K562 (cell line): Measurements from ENCODE around the gene HYCC2. TPM values are rescaled to one million over a fixed set of nuclear protein-coding genes. Genes with fewer than 3 reads are reported as not detected.

ENCODE experiments used
- CSDE1 ChIP-seq, 2 experiments: fragments of 450-650 bp; IDR thresholded peaks; 2 replicates each; pipeline ENCODE4 v1.6.1; 2016; ENCODE audit warnings: mild to moderate bottlenecking in 1 of 2
- GTF2F1 ChIP-seq: IDR thresholded peaks from 2 replicates; pipeline ENCODE4 v1.6.1; 2011; ENCODE audit warnings: low read depth, low read length, improper control_type of control experiment
- KDM5B ChIP-seq: fragments of 200-600 bp; sonication (generic); IDR thresholded peaks from 2 replicates; pipeline ENCODE4 v1.6.1; 2012; ENCODE audit warnings: low read depth, mild to moderate bottlenecking, moderate library complexity, low read length, control low read depth, inconsistent platforms; ENCODE audit not compliant: insufficient replicate concordance
- MAFK ChIP-seq: IDR thresholded peaks from 2 replicates; pipeline ENCODE4 v1.6.1; 2011; ENCODE audit warnings: low read length, improper control_type of control experiment
- MECOM ChIP-seq: fragments of 250-450 bp; sonication (Bioruptor Pico); IDR thresholded peaks from 2 replicates; pipeline ENCODE4 v1.8.0; 2022; ENCODE audit warnings: inconsistent platforms
- PHF21A ChIP-seq: fragments of 450-650 bp; IDR thresholded peaks from 2 replicates; pipeline ENCODE4 v1.6.1; 2017; ENCODE audit warnings: low read depth, borderline replicate concordance
- TBP ChIP-seq: optimal IDR thresholded peaks from 2 replicates; pipeline ENCODE3; 2011; ENCODE audit warnings: low read depth, low read length, improper control_type of control experiment
- ZFP1 ChIP-seq: fragments of 450-650 bp; formaldehyde crosslinking; IDR thresholded peaks from 2 replicates; pipeline ENCODE4 v1.4.0; 2020; ENCODE audit warnings: mild to moderate bottlenecking, mixed read lengths
- ZNF253 ChIP-seq: fragments of 250-450 bp; sonication (Bioruptor Pico); conservative IDR thresholded peaks from 2 replicates; pipeline ENCODE4 v1.6.1; 2021; ENCODE audit warnings: mild to moderate bottlenecking
- ZNF280B ChIP-seq: fragments of 250-450 bp; sonication (Bioruptor Pico); IDR thresholded peaks from 2 replicates; pipeline ENCODE4 v1.5.1; 2021; ENCODE audit warnings: mild to moderate bottlenecking
- polyA plus RNA-seq, 8 experiments: library from polyadenylated mRNA; depleted of rRNA in 4 of 8; stranded (reverse) in 5 of 8; unstranded in 3 of 8; fragments of >200 nt; fragmentation: Nextera tagmentation in 2 of 8; fragmentation: Illumina TruSeq in 1 of 8; extraction: Ambion mirVana in 2 of 8; extraction: Trizol in 1 of 8; gene quantifications; 2 replicates each; pipeline versions ENCODE4 v1.2.1 to v1.2.3, GENCODE V29; 2011 to 2014; ENCODE audit warnings: inconsistent platforms in 1 of 8, missing spikeins in 1 of 8
- total RNA-seq, 7 experiments: library from RNA; depleted of rRNA in 6 of 7; stranded (reverse); fragments of >200 nt in 6 of 7; fragmentation: Illumina TruSeq in 2 of 7; extraction: Trizol in 2 of 7; gene quantifications; 2 replicates each; pipeline versions ENCODE4 v1.2.1 to v1.2.3, GENCODE V29; 2011 to 2021; ENCODE audit warnings: low replicate concordance in 1 of 7
- TF ChIP-seq, protein P1 (sequence below): fragments of 450-650 bp; IDR thresholded peaks from 2 replicates; pipeline ENCODE4 v1.6.1; 2016
- TF ChIP-seq, protein P2 (sequence below): fragments of 250-450 bp; sonication (Bioruptor Pico); IDR thresholded peaks from 2 replicates; pipeline ENCODE4 v1.6.1; 2021; ENCODE audit warnings: mild to moderate bottlenecking
- TF ChIP-seq, protein P3 (sequence below), 2 experiments: fragments of 200-800 bp in 1 of 2; sonication (Bioruptor generic) in 1 of 2; sonication (generic) in 1 of 2; formaldehyde crosslinking in 1 of 2; IDR thresholded peaks in 1 of 2; conservative IDR thresholded peaks in 1 of 2; 2 replicates each; pipeline versions ENCODE4 v1.5.0 to v1.6.1; 2016 to 2020; ENCODE audit warnings: missing compliant biosample characterization in 1 of 2, missing genetic modification characterization in 1 of 2, missing genetic modification reagents in 1 of 2
- TF ChIP-seq, protein P4 (sequence below): fragments of 250-450 bp; sonication (Bioruptor Pico); IDR thresholded peaks from 2 replicates; pipeline ENCODE4 v1.5.0; 2021
- TF ChIP-seq, protein P5 (sequence below), 2 experiments: fragments of 450-650 bp; IDR thresholded peaks; 2 replicates each; pipeline ENCODE4 v1.6.1; 2018; ENCODE audit warnings: mild to moderate bottlenecking in 2 of 2, low read depth in 1 of 2; ENCODE audit not compliant: partially characterized antibody in 2 of 2

The HYCC2 gene
- total and polyA plus RNA-seq, 9 of the 15 experiments (the other 6 are each of a cell fraction or from before 2014, with no cell fraction given), result 5.4 to 20.0 (median 9.8) TPM

DNA sequence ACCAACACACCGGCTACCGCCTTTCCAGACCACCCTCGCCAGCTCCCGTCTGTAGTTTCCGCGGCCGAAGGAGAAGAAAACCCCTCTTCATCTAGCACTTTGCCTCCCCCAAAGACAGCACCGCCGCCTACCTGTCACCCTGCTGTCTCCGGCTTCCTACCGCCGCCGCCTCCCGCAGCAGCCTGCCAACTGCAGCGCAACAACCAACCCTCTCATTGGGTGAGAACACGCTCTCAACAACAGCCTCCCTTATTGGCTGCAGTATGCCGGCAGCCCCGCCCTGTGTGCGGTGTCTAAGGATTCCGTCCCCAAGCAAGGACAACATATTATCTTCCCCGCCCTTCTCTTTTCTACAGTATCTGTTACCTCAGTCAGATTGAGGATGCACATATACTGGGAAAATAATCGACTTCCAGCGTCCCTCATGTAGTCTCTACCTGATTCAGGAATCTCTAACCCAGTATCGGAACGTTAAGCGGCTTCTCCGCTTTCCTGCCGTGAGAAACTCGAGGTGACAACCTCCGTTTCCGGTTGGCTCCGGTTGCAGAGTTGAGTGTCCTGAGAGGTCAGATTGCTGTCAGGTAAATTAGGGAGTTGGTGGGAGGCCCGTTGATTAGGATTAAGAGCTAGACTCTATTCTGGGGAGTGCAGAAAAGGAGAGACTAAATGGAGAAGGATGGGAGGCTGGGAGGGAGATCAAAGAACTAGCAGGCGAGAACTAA lies at the start of gene HYCC2, which contains the start of gene NDUFB3 (continued):
- no peak for TF ChIP-seq ZNF253
- TF ChIP-seq, protein P1, sequence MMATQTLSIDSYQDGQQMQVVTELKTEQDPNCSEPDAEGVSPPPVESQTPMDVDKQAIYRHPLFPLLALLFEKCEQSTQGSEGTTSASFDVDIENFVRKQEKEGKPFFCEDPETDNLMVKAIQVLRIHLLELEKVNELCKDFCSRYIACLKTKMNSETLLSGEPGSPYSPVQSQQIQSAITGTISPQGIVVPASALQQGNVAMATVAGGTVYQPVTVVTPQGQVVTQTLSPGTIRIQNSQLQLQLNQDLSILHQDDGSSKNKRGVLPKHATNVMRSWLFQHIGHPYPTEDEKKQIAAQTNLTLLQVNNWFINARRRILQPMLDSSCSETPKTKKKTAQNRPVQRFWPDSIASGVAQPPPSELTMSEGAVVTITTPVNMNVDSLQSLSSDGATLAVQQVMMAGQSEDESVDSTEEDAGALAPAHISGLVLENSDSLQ, result peak; percentile 74
- no peak for TF ChIP-seq CSDE1 (IDR thresholded peaks at IDR 0.05)
- TF ChIP-seq MECOM (CRISPR knock-in tag), result no peak
- TF ChIP-seq, protein P2, sequence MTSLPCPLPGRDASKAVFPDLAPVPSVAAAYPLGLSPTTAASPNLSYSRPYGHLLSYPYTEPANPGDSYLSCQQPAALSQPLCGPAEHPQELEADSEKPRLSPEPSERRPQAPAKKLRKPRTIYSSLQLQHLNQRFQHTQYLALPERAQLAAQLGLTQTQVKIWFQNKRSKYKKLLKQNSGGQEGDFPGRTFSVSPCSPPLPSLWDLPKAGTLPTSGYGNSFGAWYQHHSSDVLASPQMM, result no peak
- no peak for TF ChIP-seq ZNF280B
- 0 out of 2 replicates have a peak, but pooled peaks have one; percentile 29 for TF ChIP-seq GTF2F1
- peak; percentile 33; the same call in 1 of the 2 replicates for TF ChIP-seq PHF21A
- TF ChIP-seq, protein P3, sequence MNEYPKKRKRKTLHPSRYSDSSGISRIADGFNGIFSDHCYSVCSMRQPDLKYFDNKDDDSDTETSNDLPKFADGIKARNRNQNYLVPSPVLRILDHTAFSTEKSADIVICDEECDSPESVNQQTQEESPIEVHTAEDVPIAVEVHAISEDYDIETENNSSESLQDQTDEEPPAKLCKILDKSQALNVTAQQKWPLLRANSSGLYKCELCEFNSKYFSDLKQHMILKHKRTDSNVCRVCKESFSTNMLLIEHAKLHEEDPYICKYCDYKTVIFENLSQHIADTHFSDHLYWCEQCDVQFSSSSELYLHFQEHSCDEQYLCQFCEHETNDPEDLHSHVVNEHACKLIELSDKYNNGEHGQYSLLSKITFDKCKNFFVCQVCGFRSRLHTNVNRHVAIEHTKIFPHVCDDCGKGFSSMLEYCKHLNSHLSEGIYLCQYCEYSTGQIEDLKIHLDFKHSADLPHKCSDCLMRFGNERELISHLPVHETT (CRISPR knock-in tag; conservative IDR thresholded peaks at IDR 0.05 in 1 of 2, IDR thresholded peaks at IDR 0.05 in 1 of 2), result peak in 1 of 2 experiments; percentile 77; a peak in 1 of 4 replicates
- TF ChIP-seq ZFP1 (CRISPR knock-in tag), result no peak
- TF ChIP-seq, protein P4, sequence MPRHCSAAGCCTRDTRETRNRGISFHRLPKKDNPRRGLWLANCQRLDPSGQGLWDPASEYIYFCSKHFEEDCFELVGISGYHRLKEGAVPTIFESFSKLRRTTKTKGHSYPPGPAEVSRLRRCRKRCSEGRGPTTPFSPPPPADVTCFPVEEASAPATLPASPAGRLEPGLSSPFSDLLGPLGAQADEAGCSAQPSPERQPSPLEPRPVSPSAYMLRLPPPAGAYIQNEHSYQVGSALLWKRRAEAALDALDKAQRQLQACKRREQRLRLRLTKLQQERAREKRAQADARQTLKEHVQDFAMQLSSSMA (CRISPR knock-in tag), result peak; percentile 46; the same call in 1 of the 2 replicates
- TF ChIP-seq TBP, result peak; percentile 71
- no peak for TF ChIP-seq MAFK
- TF ChIP-seq, protein P5, sequence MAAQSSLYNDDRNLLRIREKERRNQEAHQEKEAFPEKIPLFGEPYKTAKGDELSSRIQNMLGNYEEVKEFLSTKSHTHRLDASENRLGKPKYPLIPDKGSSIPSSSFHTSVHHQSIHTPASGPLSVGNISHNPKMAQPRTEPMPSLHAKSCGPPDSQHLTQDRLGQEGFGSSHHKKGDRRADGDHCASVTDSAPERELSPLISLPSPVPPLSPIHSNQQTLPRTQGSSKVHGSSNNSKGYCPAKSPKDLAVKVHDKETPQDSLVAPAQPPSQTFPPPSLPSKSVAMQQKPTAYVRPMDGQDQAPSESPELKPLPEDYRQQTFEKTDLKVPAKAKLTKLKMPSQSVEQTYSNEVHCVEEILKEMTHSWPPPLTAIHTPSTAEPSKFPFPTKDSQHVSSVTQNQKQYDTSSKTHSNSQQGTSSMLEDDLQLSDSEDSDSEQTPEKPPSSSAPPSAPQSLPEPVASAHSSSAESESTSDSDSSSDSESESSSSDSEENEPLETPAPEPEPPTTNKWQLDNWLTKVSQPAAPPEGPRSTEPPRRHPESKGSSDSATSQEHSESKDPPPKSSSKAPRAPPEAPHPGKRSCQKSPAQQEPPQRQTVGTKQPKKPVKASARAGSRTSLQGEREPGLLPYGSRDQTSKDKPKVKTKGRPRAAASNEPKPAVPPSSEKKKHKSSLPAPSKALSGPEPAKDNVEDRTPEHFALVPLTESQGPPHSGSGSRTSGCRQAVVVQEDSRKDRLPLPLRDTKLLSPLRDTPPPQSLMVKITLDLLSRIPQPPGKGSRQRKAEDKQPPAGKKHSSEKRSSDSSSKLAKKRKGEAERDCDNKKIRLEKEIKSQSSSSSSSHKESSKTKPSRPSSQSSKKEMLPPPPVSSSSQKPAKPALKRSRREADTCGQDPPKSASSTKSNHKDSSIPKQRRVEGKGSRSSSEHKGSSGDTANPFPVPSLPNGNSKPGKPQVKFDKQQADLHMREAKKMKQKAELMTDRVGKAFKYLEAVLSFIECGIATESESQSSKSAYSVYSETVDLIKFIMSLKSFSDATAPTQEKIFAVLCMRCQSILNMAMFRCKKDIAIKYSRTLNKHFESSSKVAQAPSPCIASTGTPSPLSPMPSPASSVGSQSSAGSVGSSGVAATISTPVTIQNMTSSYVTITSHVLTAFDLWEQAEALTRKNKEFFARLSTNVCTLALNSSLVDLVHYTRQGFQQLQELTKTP (IDR thresholded peaks at IDR 0.05; ENCODE audit: low read depth in 1 of 2, partially characterized antibody in 2 of 2), result peak; percentile 41 to 90
- TF ChIP-seq KDM5B, result peak; percentile 50
